CMK (cell line): ENCODE measurements around the gene TTR.

Experiments used
- DNase-seq: peaks from one replicate; pipeline ENCODE4 v3.0.0-alpha.2; 2010; ENCODE audit warnings: low read depth

The TTR gene

GRCh38 chr18:31579375-31579774 lies 12.3 kb upstream of the TTR start:
- no peak for DNase-seq

- DNase-seq: no peak
These were observed 10.0 kb upstream of the TTR start for GRCh38 chr18:31581498-31582197.

DNA sequence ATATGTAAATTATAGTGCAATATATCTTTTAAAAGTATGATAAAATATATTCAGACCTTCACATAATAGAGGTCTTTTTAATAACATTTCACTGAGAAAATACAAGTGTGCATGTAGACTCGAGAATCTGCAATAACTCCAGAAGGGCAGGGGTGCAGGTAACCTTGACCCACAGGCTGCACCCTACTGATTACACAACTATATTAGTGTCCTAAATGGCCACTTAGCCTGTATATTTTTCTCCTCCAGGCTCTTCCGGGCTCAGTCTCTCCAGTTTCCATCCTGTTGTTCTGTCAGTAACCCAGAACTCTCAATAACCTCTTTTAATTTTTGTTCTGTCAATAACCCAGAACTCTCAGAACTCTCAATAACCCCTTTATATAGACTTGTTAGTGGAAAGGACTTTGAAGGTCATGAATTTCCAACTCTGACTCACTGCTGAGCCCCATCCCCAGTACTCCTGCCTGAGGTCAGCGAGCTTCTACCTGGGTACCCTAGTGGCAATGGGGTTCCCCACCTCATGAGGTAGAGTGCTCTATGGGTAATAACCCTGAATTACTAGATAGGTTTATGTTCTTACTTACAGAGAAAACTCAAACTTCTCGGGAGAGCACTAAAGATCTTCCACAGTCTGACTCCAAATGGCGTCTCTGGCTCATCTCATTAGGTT lies 8.4 kb upstream of the TTR start:
- DNase-seq: no peak

DNA sequence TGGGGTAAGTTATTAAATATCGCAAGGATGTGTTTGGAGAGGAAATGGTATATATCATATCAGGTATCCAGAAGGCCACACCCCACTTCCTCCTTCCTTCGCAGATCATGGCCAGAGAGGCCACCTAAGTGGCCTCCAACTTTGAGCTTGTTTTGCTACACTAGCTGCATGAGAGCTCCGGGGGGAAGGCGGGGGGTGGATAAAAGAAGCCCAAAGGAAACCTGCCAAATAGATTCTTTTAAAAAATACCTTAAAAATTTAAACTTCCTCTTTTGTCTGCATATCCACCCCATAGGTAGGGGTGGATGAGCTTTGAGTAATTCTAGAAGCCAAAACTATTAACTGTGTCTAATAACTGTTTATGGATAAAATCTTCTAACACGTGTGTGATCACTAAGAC lies 5.7 kb upstream of the TTR start:
- DNase-seq: no peak

DNA sequence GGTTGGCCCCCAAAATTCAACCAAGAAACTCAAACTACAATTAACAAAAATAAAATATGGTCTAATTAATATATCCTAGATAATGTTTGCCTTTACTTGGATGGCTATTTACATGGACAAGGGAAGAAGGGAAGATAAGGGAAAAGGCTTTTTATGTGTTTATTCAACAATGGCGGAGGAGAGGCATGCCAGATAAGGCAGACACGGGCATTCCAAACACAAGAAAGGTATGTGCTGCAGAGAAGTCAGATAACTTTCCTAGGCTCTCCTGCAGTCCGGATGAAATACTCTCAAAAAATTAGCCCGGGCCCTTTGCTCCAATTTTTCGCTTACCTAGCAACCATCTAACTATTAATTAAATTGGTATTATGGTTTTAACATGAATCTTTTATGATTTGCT lies 5.1 kb upstream of the TTR start:
- no peak for DNase-seq

DNA sequence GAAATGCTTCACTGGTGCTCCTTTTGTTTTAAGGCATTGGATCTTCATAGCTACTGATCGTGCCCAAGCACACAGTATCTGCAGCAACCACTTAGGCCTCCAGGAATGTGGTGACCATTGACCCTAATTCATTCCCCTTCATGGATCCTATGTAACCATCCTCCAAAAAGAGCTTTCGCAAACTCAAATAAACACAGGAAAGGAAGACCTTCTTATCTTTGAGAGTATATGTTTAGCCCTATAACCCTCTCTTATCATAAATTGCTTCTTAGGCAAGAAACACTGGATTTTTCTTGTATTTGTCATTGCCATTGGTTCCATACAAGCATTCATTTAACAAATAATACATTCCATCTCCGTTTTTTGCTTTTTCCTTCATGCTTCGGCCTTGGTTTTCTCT lies 4.1 kb upstream of the TTR start:
- DNase-seq: no peak

DNA sequence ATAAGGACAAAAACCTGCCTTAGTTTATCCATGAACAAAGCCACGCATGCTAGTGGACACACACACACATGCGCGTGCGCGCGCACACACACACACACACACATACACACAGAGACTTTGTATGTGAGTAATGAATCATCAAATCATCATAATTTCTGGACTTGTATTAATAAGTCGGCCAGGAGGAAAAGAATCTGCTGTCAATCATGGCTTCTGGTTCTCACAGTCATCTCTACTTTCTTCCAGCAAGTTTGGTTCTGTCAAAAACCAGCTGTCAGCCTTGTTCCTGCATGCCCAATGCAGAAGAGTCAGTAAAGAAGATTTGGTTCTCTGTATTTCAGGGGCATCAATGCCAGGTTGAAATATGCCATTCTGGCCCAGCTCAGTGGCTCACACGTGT lies 1.1 kb upstream of the TTR start:
- DNase-seq: no peak

DNA sequence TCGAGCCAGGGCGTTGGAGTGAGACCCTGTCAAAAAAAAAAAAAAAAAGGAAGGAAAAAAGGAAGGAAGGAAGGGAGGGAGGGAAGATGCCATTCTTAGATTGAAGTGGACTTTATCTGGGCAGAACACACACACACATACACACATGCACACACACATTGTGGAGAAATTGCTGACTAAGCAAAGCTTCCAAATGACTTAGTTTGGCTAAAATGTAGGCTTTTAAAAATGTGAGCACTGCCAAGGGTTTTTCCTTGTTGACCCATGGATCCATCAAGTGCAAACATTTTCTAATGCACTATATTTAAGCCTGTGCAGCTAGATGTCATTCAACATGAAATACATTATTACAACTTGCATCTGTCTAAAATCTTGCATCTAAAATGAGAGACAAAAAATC lies 564 bp upstream of the TTR start:
- DNase-seq: peak; percentile 25

- DNase-seq: no peak
These were observed 955 bp downstream of the TTR start for GRCh38 chr18:31592506-31593157.

DNA sequence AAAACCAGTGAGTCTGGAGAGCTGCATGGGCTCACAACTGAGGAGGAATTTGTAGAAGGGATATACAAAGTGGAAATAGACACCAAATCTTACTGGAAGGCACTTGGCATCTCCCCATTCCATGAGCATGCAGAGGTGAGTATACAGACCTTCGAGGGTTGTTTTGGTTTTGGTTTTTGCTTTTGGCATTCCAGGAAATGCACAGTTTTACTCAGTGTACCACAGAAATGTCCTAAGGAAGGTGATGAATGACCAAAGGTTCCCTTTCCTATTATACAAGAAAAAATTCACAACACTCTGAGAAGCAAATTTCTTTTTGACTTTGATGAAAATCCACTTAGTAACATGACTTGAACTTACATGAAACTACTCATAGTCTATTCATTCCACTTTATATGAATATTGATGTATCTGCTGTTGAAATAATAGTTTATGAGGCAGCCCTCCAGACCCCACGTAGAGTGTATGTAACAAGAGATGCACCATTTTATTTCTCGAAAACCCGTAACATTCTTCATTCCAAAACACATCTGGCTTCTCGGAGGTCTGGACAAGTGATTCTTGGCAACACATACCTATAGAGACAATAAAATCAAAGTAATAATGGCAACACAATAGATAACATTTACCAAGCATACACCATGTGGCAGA lies 3.6 kb downstream of the TTR start:
- no peak for DNase-seq

GRCh38 chr18:31596081-31596872 lies 4.6 kb downstream of the TTR start:
- DNase-seq: no peak

GRCh38 chr18:31598021-31598805 lies 6.5 kb downstream of the TTR start:
- no peak for DNase-seq

GRCh38 chr18:31603315-31603714 lies 11.6 kb downstream of the TTR start:
- no peak for DNase-seq

DNA sequence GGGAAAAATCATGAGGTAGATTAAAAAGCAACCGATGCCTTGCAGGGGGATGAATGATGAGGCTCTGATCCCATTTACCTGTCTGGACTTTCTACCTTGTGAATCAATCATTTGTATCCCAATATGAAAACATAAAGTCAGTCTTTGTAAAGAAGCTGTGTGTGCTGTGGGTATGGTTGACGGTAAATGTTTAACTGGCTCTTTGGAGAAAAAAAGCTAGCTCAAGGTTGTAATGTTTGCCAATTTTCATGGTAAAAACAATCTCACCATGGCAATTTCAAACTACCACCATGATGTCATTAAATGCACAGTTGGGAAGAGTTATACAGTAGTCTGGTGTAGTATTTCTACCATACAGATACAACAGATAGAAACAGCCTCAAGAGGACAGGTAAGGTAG lies 14.6 kb downstream of the TTR start:
- DNase-seq: no peak

- DNase-seq: no peak
These were observed 15.7 kb downstream of the TTR start for GRCh38 chr18:31607384-31607783.

GRCh38 chr18:31609886-31610285 lies 18.2 kb downstream of the TTR start:
- DNase-seq: no peak

GRCh38 chr18:31610286-31611205 lies 18.9 kb downstream of the TTR start:
- DNase-seq: no peak

- DNase-seq: no peak
These were observed 19.8 kb downstream of the TTR start for GRCh38 chr18:31611511-31611910.

GRCh38 chr18:31612124-31612523 lies 20.4 kb downstream of the TTR start:
- DNase-seq: no peak

DNA sequence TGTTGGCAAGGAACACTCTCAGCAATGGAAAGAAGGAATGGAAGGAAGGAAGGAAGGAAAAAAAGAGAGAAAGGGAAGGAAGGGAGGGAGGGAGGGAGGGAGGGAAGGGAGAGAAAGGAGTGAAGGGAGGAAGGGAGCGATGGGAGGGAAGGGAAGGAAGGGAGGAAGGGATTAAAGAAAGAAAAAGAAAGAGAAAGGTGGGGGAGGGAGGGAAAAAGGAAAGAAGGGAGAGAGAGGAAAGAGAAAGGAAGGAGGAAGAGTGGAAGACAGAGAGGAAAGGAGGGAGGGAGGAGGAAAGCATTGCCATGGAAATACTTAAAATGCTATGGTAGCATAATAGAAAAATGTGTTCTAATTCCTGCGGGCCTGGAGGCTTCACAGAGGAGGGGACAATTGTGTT lies 22.4 kb downstream of the TTR start:
- no peak for DNase-seq
